GM10248 (cell line): ENCODE measurements around the gene CPA1.

Experiments used
- CTCF ChIA-PET: fragments of 300-600 bp; sonication (Branson Sonifier 250); formaldehyde crosslinking; extraction: SDS; loops from one replicate; lab custom pipeline; 2021; ENCODE audit warnings: antibody characterized with exemption; lab: Yijun Ruan, JAX
- POLR2A ChIA-PET: fragments of 350-650 bp; sonication (Branson Sonifier 250); formaldehyde crosslinking; extraction: SDS; loops from one replicate; lab custom pipeline; 2020; ENCODE audit warnings: antibody characterized with exemption; lab: Yijun Ruan, JAX
- DNase-seq: peaks from one replicate; pipeline ENCODE4 v3.0.0; 2012; ENCODE audit errors: extremely low spot score
- CTCF ChIP-seq: IDR thresholded peaks from 2 replicates; pipeline ENCODE4 v1.5.1; 2012; ENCODE audit warnings: mild to moderate bottlenecking, low read depth; ENCODE audit errors: extremely low read depth, missing control alignments, control extremely low read depth

CPA1 gene

GRCh38 chr7:130341882-130342281, 38.4 kb upstream of the CPA1 start:
- POLR2A ChIA-PET: no interaction called here

GRCh38 chr7:130342701-130343380, 37.5 kb upstream of the CPA1 start:
- no peak for TF ChIP-seq CTCF
- CTCF ChIA-PET: interaction anchor here (0.9 kb wide), 1 partner anchor 14 kb away, joined by 3 read pairs; no protein-coding TSS in a partner anchor
- POLR2A ChIA-PET: no interaction called here
- DNase-seq: no peak

More at GRCh38 chr7:130341882-130342281, 38.4 kb upstream of the CPA1 start:
- TF ChIP-seq CTCF: no peak
- CTCF ChIA-PET: interaction anchor here (1.0 kb wide), 2 partner anchors 14 to 17 kb away, joined by 3 read pairs; no protein-coding TSS in a partner anchor
- DNase-seq: no peak

GRCh38 chr7:130344271-130344866, 35.9 kb upstream of the CPA1 start, which contains the start of gene CPA5:
CPA5 (plus strand) TSS chr7:130344816; CDS start chr7:130346486, 1,670 bp downstream.
- DNase-seq: no peak
- TF ChIP-seq CTCF: no peak
- CTCF ChIA-PET: interaction anchor here (0.9 to 1.4 kb wide), 2 partner anchors 12 to 139 kb away, joined by 3 read pairs; partner anchors contain the start of gene TMEM209
- POLR2A ChIA-PET: no interaction called here

DNA sequence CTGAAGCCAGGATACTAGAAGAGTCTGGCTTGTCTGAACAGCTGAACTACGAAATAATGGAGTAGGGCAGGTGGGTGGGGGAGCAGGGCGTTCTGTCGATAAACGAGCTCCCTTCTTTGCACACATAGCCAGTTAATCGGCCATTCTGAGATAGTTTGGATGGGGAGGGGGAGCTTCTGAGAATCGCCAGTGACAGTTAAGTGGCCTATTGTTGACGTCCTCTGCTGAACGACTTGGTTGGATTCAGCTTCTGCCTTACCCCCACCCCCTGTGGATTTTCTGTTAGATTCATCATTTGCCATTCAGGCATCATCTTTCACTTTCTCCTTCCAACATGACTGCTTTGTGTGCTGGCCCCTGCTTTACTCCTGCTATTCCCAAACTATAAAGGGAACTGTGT, 35.2 kb upstream of the CPA1 start:
- CTCF ChIA-PET: interaction anchor here (0.8 to 1.4 kb wide), 4 partner anchors 13 to 140 kb away, joined by 3 read pairs; partner anchors contain the start of genes CPA4 and TMEM209
- DNase-seq: no peak
- POLR2A ChIA-PET: no interaction called here
- TF ChIP-seq CTCF: no peak

GRCh38 chr7:130345725-130346124, 34.6 kb upstream of the CPA1 start:
- DNase-seq: no peak
- POLR2A ChIA-PET: no interaction called here
- TF ChIP-seq CTCF: no peak
- CTCF ChIA-PET: interaction anchor here (0.8 to 1.4 kb wide), 4 partner anchors 8 to 141 kb away, joined by 3 read pairs; partner anchors contain the start of genes CPA4 and TMEM209

- no peak for DNase-seq
- ChIA-PET POLR2A (no interaction called here), CTCF (interaction anchor here (0.9 kb wide), 1 partner anchor 9 kb away, joined by 3 read pairs; no protein-coding TSS in a partner anchor)
- TF ChIP-seq CTCF: no peak
Measured at GRCh38 chr7:130346177-130346905, 34.0 kb upstream of the CPA1 start.
